ENCODE results near the gene CDH12. TPM values are rescaled to one million over a fixed set of nuclear protein-coding genes. Genes with fewer than 3 reads are reported as not detected.

CDH12 gene
- polyA plus RNA-seq, 2 of the 4 experiments (the other 2 are of a cell fraction) = 0.04 TPM; not detected in 1

GRCh38 chr5:22631683-22632082 is 221.5 kb downstream of the CDH12 start:
- no peak overlapping the region for H3K27ac ChIP-seq
- DNase-seq (ENCODE audit: low read depth in 1 of 2, low spot score in 1 of 2) (no peak), FAIRE-seq (no peak), ATAC-seq (no peak)
- ChIA-PET POLR2A (no interaction called here), CTCF (no interaction called here)
- no peaks in the 10 kb centered on the region for H3K9me3 ChIP-seq
- no peak overlapping the region for H3K4me3 ChIP-seq
- H3K4me1 ChIP-seq = no peaks in the 10 kb centered on the region
- H3K4me2 ChIP-seq = no peak overlapping the region
- 0% methylated on average over 3 of the region's 3 CpGs for WGBS (ENCODE audit: missing lambda C conversion rate)
- TF ChIP-seq NR3C1 (IDR thresholded peaks at IDR 0.05) (no peak), HEYL (CRISPR knock-in tag; IDR thresholded peaks at IDR 0.05) (no peak), MAZ (IDR thresholded peaks at IDR 0.05; ENCODE audit: borderline replicate concordance, low read depth, low read length) (no peak), CBX2 (IDR thresholded peaks at IDR 0.05; ENCODE audit: borderline replicate concordance, low read depth) (no peak), CBX8 (IDR thresholded peaks at IDR 0.05) (no peak), FOXS1 (CRISPR knock-in tag; IDR thresholded peaks at IDR 0.05) (no peak)

GRCh38 chr5:22627029-22627428 is 226.1 kb downstream of the CDH12 start:
- ChIA-PET CTCF (no interaction called here), POLR2A (no interaction called here)
- no peak overlapping the region for H3K4me2 ChIP-seq
- DNase-seq (ENCODE audit: low read depth in 1 of 2, low spot score in 1 of 2) (no peak), ATAC-seq (no peak), FAIRE-seq (no peak)
- H3K4me1 ChIP-seq = no peaks in the 10 kb centered on the region
- peaks cover 2% of the 10 kb centered on the region; the same call in 1 of the 3 replicates for H3K9me3 ChIP-seq
- H3K27ac ChIP-seq = no peak overlapping the region
- 0% methylated on average over 4 of the region's 4 CpGs for WGBS (ENCODE audit: missing lambda C conversion rate)
- TF ChIP-seq MAFK (IDR thresholded peaks at IDR 0.05; ENCODE audit: partially characterized antibody) = peak; percentile 38
- TF ChIP-seq CBX8 (IDR thresholded peaks at IDR 0.05) = no peak
- no peak for TF ChIP-seq RNF2 (IDR thresholded peaks at IDR 0.05; ENCODE audit: borderline replicate concordance, low read depth)
- TF ChIP-seq HOXB13 (CRISPR knock-in tag; IDR thresholded peaks at IDR 0.05; ENCODE audit: low read depth) = no peak
- no peak for TF ChIP-seq EP300 (IDR thresholded peaks at IDR 0.05)
- H3K4me3 ChIP-seq = no peak overlapping the region

GRCh38 chr5:22625451-22625850 is 227.7 kb downstream of the CDH12 start:
- CTCF ChIA-PET = no interaction called here
- Histone ChIP-seq H3K4me2 (no peak overlapping the region), H3K9me3 (peaks cover 2% of the 10 kb centered on the region; the same call in 1 of the 3 replicates), H3K4me1 (no peaks in the 10 kb centered on the region), H3K4me3 (no peak overlapping the region), H3K27ac (no peak overlapping the region)
- DNase-seq (ENCODE audit: low read depth in 1 of 2, low spot score in 1 of 2) (no peak), FAIRE-seq (no peak), ATAC-seq (no peak)
- POLR2A ChIA-PET = no interaction called here
- 29% methylated on average over 2 of the region's 2 CpGs for WGBS (ENCODE audit: missing lambda C conversion rate)
- TF ChIP-seq ZNF302 (CRISPR knock-in tag; IDR thresholded peaks at IDR 0.05) (no peak), GATA3 (IDR thresholded peaks at IDR 0.05; ENCODE audit: borderline replicate concordance) (no peak)

- no peak for TF ChIP-seq SMC3 (IDR thresholded peaks at IDR 0.05)
- no peak for TF ChIP-seq ESRRA (IDR thresholded peaks at IDR 0.05; ENCODE audit: borderline replicate concordance, low read length)
- TF ChIP-seq KDM5A (IDR thresholded peaks at IDR 0.05) = no peak
- no peak for TF ChIP-seq BCL3 (IDR thresholded peaks at IDR 0.05)
- TF ChIP-seq MAFK (IDR thresholded peaks at IDR 0.05; ENCODE audit: partially characterized antibody) = no peak
- TF ChIP-seq BHLHE40 (IDR thresholded peaks at IDR 0.05; ENCODE audit: low read depth, low read length) = no peak
- TF ChIP-seq ZFP36 (IDR thresholded peaks at IDR 0.05; ENCODE audit: borderline replicate concordance, partially characterized antibody) = no peak
- TF ChIP-seq HOXB13 (CRISPR knock-in tag; IDR thresholded peaks at IDR 0.05; ENCODE audit: low read depth) = no peak
- no peak for TF ChIP-seq JUNB (IDR thresholded peaks at IDR 0.05)
- TF ChIP-seq EHF (CRISPR knock-in tag; IDR thresholded peaks at IDR 0.05) = no peak
- TF ChIP-seq ZC3H11A (IDR thresholded peaks at IDR 0.05) = no peak
- no peak for TF ChIP-seq CBX2 (IDR thresholded peaks at IDR 0.05; ENCODE audit: borderline replicate concordance, low read depth)
- no peak for TF ChIP-seq RARB (CRISPR knock-in tag; IDR thresholded peaks at IDR 0.05)
- ATAC-seq (no peak), FAIRE-seq (no peak), DNase-seq (ENCODE audit: low read depth in 1 of 2, low spot score in 1 of 2) (no peak)
- Histone ChIP-seq H3K4me3 (no peak overlapping the region), H3K9me3 (peaks cover 2% of the 10 kb centered on the region; the same call in 1 of the 3 replicates), H3K27ac (no peak overlapping the region), H3K4me2 (no peak overlapping the region), H3K4me1 (no peaks in the 10 kb centered on the region)
- ChIA-PET POLR2A (no interaction called here), CTCF (no interaction called here)
- WGBS (ENCODE audit: missing lambda C conversion rate) = 0% methylated on average over 2 of the region's 2 CpGs
Measured at GRCh38 chr5:22621084-22621483, 232.1 kb downstream of the CDH12 start.
